IPS DF 6.9 (cell line): ENCODE results near the gene DTNBP1.
"Not testable (repeated sequence)": the region's sequence is repeated elsewhere in the genome, so short reads cannot be mapped to it uniquely, and the experiment has no call there.

ENCODE experiments used
- DNase-seq: peaks from one replicate; pipeline ENCODE4 v3.0.0-alpha.2; 2013; ENCODE audit warnings: low read depth, low spot score
- H3K27ac ChIP-seq: one replicate; pipeline ENCODE4 v1.5.1; 2013; ENCODE audit warnings: low read length, control low read depth
- H3K27me3 ChIP-seq: 2 replicates; pipeline ENCODE4 v1.6.1; 2013; ENCODE audit warnings: mild to moderate bottlenecking, low read length; ENCODE audit not compliant: control insufficient read depth, insufficient read depth
- H3K36me3 ChIP-seq: 2 replicates; pipeline ENCODE4 v1.6.1; 2013; ENCODE audit warnings: low read length; ENCODE audit not compliant: control insufficient read depth, insufficient read depth
- H3K4me1 ChIP-seq: 2 replicates; pipeline ENCODE4 v1.6.1; 2013; ENCODE audit warnings: low read length; ENCODE audit not compliant: control insufficient read depth, insufficient read depth
- H3K4me3 ChIP-seq: 2 replicates; pipeline ENCODE4 v1.5.1; 2013; ENCODE audit warnings: mild to moderate bottlenecking, low read length
- H3K9me3 ChIP-seq: 2 replicates; pipeline ENCODE4 v1.6.1; 2013; ENCODE audit warnings: low read length, inconsistent platforms; ENCODE audit not compliant: control insufficient read depth, insufficient read depth
- WGBS: extraction: QIAGEN DNeasy Blood & Tissue Kit; methylation state at CpG from one replicate; pipeline ENCODE4 v1.1.7; 2013; ENCODE audit warnings: mixed read lengths, missing lambda C conversion rate; ENCODE audit not compliant: insufficient read length, insufficient coverage; 5-methylcytosine and 5-hydroxymethylcytosine counted together

Gene DTNBP1

DNA sequence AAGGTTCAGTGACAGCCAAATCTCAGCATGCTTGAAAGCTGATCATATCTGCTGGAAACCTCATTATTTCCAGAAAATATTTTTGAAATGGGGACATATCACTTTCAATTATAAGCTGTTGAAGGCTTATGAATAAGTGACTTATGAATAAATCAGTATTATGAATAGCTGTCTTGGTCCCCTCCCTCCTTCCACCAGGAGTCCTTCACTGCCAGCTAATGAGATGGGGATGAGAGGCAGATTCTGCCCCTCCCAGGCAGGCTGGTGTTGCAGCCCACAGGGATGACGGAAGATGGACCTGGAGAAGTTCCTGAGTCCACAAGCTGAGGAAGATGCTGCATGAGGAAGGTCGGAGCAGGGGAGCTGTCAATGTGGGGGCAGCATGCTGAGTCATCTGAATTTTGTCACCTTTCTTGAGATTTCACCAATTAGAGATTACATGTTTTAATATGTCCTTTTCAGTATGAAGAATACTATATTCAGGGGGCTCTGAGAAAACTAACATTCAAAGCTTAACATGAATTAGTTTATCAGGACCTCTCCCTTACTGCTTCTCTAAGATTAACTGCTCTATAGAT, 112.2 kb downstream of the DTNBP1 start:
- Histone ChIP-seq H3K27me3 (no peaks in the 10 kb centered on the region), H3K4me3 (no peak overlapping the region), H3K4me1 (peaks cover 1% of the 10 kb centered on the region; the same call in 1 of the 2 replicates), H3K9me3 (no peaks in the 10 kb centered on the region), H3K27ac (no peak overlapping the region), H3K36me3 (no peaks in the 10 kb centered on the region)
- DNase-seq, result no peak
- no CpG with 5 or more reads among the region's 2 CpGs for WGBS

DNA sequence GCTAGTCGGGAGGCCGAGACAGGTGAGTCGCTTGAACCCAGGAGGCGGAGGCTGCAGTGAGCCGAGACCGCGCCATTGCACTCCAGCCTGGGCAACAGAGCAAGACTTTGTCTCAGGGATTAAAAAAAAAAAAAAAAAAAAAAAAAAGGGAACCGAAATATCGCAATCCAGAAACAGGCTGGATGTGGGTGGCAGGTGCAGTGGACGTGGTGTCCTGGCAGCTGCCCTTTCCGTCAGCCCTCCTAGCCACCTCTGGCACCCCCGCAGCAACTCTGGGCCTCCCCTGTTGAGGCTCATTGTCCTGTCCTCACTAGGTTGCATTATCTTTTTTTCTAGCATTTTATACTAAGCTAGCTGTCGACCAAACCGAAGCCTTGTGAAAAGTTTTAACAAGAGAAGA, 113.5 kb downstream of the DTNBP1 start:
- WGBS, result no CpG with 5 or more reads among the region's 14 CpGs
- H3K27ac ChIP-seq, result no peak overlapping the region
- no peaks in the 10 kb centered on the region for H3K9me3 ChIP-seq
- H3K36me3 ChIP-seq, result no peaks in the 10 kb centered on the region
- H3K4me1 ChIP-seq, result no peaks in the 10 kb centered on the region; the same call in 1 of the 2 replicates
- DNase-seq, result no peak
- H3K27me3 ChIP-seq, result no peaks in the 10 kb centered on the region
- no peak overlapping the region for H3K4me3 ChIP-seq

- WGBS, result no CpG with 5 or more reads among the region's 5 CpGs
- H3K27ac ChIP-seq, result no peak overlapping the region
- DNase-seq, result no peak
- no peaks in the 10 kb centered on the region for H3K27me3 ChIP-seq
- H3K4me3 ChIP-seq, result no peak overlapping the region
- no peaks in the 10 kb centered on the region for H3K36me3 ChIP-seq
- H3K4me1 ChIP-seq, result no peaks in the 10 kb centered on the region; the same call in 1 of the 2 replicates
- no peaks in the 10 kb centered on the region for H3K9me3 ChIP-seq
Measured at GRCh38 chr6:15547400-15547799, 115.4 kb downstream of the DTNBP1 start.

- no CpG with 5 or more reads among the region's 5 CpGs for WGBS
- Histone ChIP-seq H3K9me3 (no peaks in the 10 kb centered on the region), H3K27me3 (no peaks in the 10 kb centered on the region), H3K36me3 (no peaks in the 10 kb centered on the region), H3K4me1 (no peaks in the 10 kb centered on the region; the same call in 1 of the 2 replicates), H3K4me3 (no peak overlapping the region), H3K27ac (no peak overlapping the region)
- DNase-seq, result no peak
Measured at GRCh38 chr6:15546591-15546990, 116.2 kb downstream of the DTNBP1 start.

GRCh38 chr6:15544321-15544900, 118.4 kb downstream of the DTNBP1 start:
- no peaks in the 10 kb centered on the region for H3K9me3 ChIP-seq
- no CpG with 5 or more reads among the region's 4 CpGs for WGBS
- DNase-seq, result no peak
- H3K4me1 ChIP-seq, result no peaks in the 10 kb centered on the region
- no peaks in the 10 kb centered on the region for H3K27me3 ChIP-seq
- H3K27ac ChIP-seq, result no peak overlapping the region
- H3K4me3 ChIP-seq, result no peak overlapping the region
- H3K36me3 ChIP-seq, result no peaks in the 10 kb centered on the region

- H3K9me3 ChIP-seq, DNase-seq, H3K27me3 ChIP-seq, H3K27ac ChIP-seq, H3K36me3 ChIP-seq, H3K4me1 ChIP-seq, H3K4me3 ChIP-seq: not testable (repeated sequence)
- WGBS, result no CpG with 5 or more reads among the region's 5 CpGs
Measured at GRCh38 chr6:15543332-15543917, 119.4 kb downstream of the DTNBP1 start.

DNA sequence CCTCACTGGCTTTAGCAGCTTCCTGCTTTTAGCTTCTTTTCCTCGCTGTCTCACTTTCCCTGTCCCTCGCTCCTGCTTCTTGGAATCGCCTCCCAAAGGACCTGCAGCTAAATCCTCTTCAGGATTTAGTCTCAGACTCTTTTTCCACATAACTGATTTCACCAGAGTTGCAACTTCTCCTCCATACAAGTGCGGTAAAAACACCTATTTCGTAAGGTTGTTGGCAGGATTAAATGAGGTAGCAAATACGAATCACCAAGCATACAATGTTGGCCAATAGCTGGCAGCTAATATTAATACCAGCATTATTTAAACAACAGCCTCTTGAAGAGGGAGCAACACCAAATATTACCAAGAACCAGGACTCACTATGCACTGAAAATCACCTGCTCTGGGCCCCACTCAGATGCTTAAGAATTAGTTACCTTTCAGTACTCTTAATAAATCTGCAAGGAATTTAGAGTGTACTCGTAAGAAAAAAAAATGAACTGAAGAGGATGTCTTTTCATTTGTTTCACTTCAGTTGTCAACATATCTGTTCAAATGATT, 123.0 kb downstream of the DTNBP1 start:
- no peaks in the 10 kb centered on the region for H3K27me3 ChIP-seq
- DNase-seq, result no peak
- WGBS, result no CpG with 5 or more reads among the region's 7 CpGs
- no peaks in the 10 kb centered on the region for H3K9me3 ChIP-seq
- H3K4me3 ChIP-seq, result no peak overlapping the region
- H3K4me1 ChIP-seq, result no peaks in the 10 kb centered on the region
- H3K27ac ChIP-seq, result no peak overlapping the region
- H3K36me3 ChIP-seq, result no peaks in the 10 kb centered on the region

GRCh38 chr6:15538766-15539495, 123.9 kb downstream of the DTNBP1 start:
- no peaks in the 10 kb centered on the region for H3K36me3 ChIP-seq
- no CpG with 5 or more reads among the region's 9 CpGs for WGBS
- no peak overlapping the region for H3K27ac ChIP-seq

DNA sequence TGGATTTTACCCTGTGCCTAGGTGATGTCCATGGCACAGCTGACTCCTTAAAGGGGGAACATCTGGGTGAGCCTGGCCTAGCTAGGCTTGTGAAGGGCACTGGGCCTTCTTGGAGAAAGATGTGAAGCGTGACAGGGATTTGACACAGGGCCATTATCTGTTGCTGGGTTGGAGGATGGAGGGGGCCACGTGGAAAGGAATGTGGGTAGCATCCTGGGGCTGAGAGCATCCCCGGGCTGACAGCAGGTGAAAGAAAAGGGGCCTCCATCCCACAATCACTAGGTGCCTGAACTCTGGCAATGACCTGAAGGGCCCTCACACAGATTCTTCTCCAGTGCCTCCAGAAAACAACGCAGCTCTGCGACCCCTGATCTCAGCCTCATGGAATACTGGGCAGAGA, 124.7 kb downstream of the DTNBP1 start:
- Histone ChIP-seq H3K4me3 (no peak overlapping the region), H3K4me1 (no peaks in the 10 kb centered on the region), H3K27me3 (no peaks in the 10 kb centered on the region), H3K27ac (no peak overlapping the region), H3K36me3 (no peaks in the 10 kb centered on the region), H3K9me3 (no peaks in the 10 kb centered on the region)
- DNase-seq, result no peak
- no CpG with 5 or more reads among the region's 5 CpGs for WGBS

More at GRCh38 chr6:15538766-15539495, 123.9 kb downstream of the DTNBP1 start:
- DNase-seq, result no peak
- Histone ChIP-seq H3K4me3 (no peak overlapping the region), H3K27me3 (no peaks in the 10 kb centered on the region), H3K9me3 (no peaks in the 10 kb centered on the region), H3K4me1 (no peaks in the 10 kb centered on the region)

- H3K4me1 ChIP-seq, result no peaks in the 10 kb centered on the region
- no peak overlapping the region for H3K27ac ChIP-seq
- H3K4me3 ChIP-seq, result no peak overlapping the region
- no peaks in the 10 kb centered on the region for H3K9me3 ChIP-seq
- no peaks in the 10 kb centered on the region for H3K36me3 ChIP-seq
- H3K27me3 ChIP-seq, result no peaks in the 10 kb centered on the region
- no CpG with 5 or more reads among the region's 4 CpGs for WGBS
- DNase-seq, result no peak
Measured at GRCh38 chr6:15536198-15536955, 126.5 kb downstream of the DTNBP1 start.
